ENCODE measurements around the gene VPS13D.

VPS13D gene

GRCh38 chr1:12183095-12183794 is 46.6 kb upstream of the VPS13D start:
- TF ChIP-seq MYC (IDR thresholded peaks at IDR 0.05; ENCODE audit: low read depth, low read length) (no peak), MAX (IDR thresholded peaks at IDR 0.05; ENCODE audit: low read depth, low read length) (no peak), POLR2A (IDR thresholded peaks at IDR 0.05; ENCODE audit: extremely low read depth, insufficient read length) (no peak)
- TF ChIP-seq, protein P1, sequence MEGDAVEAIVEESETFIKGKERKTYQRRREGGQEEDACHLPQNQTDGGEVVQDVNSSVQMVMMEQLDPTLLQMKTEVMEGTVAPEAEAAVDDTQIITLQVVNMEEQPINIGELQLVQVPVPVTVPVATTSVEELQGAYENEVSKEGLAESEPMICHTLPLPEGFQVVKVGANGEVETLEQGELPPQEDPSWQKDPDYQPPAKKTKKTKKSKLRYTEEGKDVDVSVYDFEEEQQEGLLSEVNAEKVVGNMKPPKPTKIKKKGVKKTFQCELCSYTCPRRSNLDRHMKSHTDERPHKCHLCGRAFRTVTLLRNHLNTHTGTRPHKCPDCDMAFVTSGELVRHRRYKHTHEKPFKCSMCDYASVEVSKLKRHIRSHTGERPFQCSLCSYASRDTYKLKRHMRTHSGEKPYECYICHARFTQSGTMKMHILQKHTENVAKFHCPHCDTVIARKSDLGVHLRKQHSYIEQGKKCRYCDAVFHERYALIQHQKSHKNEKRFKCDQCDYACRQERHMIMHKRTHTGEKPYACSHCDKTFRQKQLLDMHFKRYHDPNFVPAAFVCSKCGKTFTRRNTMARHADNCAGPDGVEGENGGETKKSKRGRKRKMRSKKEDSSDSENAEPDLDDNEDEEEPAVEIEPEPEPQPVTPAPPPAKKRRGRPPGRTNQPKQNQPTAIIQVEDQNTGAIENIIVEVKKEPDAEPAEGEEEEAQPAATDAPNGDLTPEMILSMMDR (IDR thresholded peaks at IDR 0.05; ENCODE audit: low read depth, low read length), result no peak
- DNase-seq (ENCODE audit: low read depth), result no peak
- H3K4me3 ChIP-seq (ENCODE audit: low read depth, low read length), result no peak overlapping the region

- DNase-seq (ENCODE audit: low read depth), result peak; percentile 92
- TF ChIP-seq MAX (IDR thresholded peaks at IDR 0.05; ENCODE audit: low read depth, low read length) (peak; percentile 46; the same call in 1 of the 2 replicates), POLR2A (IDR thresholded peaks at IDR 0.05; ENCODE audit: extremely low read depth, insufficient read length) (no peak), MYC (IDR thresholded peaks at IDR 0.05; ENCODE audit: low read depth, low read length) (peak; percentile 78)
- TF ChIP-seq, protein P1 (IDR thresholded peaks at IDR 0.05; ENCODE audit: low read depth, low read length), result peak; percentile 26
- no peak overlapping the region for H3K4me3 ChIP-seq (ENCODE audit: low read depth, low read length)
Measured at GRCh38 chr1:12184008-12184681, 45.7 kb upstream of the VPS13D start.

DNA sequence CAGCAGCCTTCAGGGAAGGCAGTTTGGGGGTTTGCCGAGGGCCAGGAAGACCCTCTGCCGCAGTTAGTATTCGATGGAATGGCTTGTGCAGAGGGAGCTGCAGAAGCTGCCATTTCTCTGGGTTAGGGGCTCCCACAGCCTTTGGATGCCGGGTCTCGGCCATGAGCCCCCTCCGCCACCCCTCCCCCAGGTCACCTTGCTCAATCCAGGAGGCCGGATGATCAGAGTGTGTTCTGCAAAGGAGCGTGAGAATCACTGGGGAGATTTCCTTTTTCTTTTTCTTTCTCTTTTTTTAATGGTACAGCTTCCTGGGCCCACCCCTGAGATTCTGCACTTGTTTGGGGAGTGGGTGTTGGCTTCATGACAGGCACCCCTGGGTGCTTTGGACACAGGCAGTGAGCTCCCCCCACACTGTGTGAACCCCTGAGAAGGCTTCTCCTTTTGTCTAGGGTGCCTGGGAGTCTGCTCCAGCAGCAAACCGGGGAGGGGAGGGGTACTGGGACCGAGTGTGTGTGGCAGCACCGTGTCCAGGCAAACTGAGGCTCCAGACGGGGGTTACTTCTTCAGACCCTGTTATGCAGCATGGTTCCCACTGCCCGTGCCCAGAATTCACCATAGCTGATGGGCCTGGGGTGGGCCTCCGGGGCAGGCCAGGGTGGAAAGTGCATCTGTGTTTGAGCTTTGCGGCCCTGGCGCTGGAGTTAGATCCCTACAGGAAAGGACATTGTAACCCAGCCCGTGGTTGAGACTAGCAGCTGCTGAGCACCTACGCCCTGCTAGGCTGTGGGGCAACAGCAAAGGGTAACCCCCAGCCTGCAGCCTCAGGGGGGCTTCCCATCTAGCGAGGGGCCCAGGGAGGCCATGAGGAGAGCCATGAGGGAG is 44.6 kb upstream of the VPS13D start:
- no peak overlapping the region for H3K4me3 ChIP-seq (ENCODE audit: low read depth, low read length)
- DNase-seq (ENCODE audit: low read depth), result peak; percentile 51
- TF ChIP-seq MYC (IDR thresholded peaks at IDR 0.05; ENCODE audit: low read depth, low read length), result no peak
- TF ChIP-seq POLR2A (IDR thresholded peaks at IDR 0.05; ENCODE audit: extremely low read depth, insufficient read length), result no peak
- no peak for TF ChIP-seq MAX (IDR thresholded peaks at IDR 0.05; ENCODE audit: low read depth, low read length)
- TF ChIP-seq, protein P1 (IDR thresholded peaks at IDR 0.05; ENCODE audit: low read depth, low read length), result no peak

DNA sequence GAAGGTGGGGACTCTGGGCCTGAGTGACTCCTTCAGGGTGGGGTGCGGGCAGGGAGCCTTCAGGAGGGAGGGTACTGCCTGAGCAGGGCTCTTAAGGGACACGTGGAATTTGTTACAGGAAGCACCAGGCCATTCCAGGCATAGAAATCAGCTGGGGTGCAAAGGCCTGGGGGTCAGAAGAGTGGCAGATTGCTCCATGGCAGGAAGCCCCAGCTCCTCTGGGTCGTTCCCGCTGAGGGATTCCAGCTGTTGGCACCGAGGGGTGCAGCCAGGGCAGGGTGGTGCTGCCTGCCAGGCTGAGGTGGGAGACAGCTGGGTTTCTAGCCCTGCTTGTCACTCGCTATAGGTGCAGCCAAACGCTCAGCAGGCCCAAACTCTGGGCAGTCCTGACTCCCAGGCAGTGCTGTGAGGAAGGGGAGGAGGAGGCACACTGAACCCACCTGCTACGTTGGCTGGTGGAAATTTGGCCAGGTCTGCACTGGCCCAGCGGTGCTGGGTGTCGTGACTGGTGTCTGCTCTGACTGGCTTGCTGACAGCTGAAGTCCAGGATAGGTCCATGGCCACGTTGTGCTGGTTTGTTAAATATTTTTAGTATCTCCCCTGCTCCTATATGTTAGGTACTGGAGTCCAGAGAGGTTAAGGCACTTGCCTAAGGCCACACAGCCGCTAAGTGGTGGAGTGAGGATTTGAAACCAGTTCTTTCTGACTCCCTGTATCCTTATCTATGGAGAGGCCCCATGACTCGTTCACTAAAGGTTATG is 43.7 kb upstream of the VPS13D start:
- no peak for TF ChIP-seq POLR2A (IDR thresholded peaks at IDR 0.05; ENCODE audit: extremely low read depth, insufficient read length)
- no peak for TF ChIP-seq MYC (IDR thresholded peaks at IDR 0.05; ENCODE audit: low read depth, low read length)
- TF ChIP-seq MAX (IDR thresholded peaks at IDR 0.05; ENCODE audit: low read depth, low read length), result no peak

DNA sequence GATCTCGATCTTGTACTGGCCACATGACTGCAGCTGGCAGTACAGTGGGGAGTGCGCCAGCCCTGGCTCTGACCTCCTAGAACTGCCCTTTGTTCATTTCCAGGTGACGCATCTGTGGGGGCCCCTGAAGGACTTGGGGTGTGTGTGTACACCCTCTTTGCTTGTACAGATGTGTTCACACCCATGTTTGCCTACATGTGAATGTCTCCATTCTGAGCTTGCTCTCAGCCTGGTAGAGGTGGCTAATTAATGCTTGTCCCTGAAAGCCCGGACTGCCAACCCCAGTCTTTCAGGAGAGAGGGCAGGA is 43.2 kb upstream of the VPS13D start:
- no peak for DNase-seq (ENCODE audit: low read depth)
- H3K4me3 ChIP-seq (ENCODE audit: low read depth, low read length), result no peak overlapping the region
- TF ChIP-seq, protein P1 (IDR thresholded peaks at IDR 0.05; ENCODE audit: low read depth, low read length), result no peak
- TF ChIP-seq POLR2A (IDR thresholded peaks at IDR 0.05; ENCODE audit: extremely low read depth, insufficient read length), result no peak
- no peak for TF ChIP-seq MAX (IDR thresholded peaks at IDR 0.05; ENCODE audit: low read depth, low read length)
- no peak for TF ChIP-seq MYC (IDR thresholded peaks at IDR 0.05; ENCODE audit: low read depth, low read length)

More for the DNA sequence above, 43.7 kb upstream of the VPS13D start:
- no peak for DNase-seq (ENCODE audit: low read depth)
- H3K4me3 ChIP-seq (ENCODE audit: low read depth, low read length), result no peak overlapping the region
